Activated T-cell treated with anti-CD3 and anti-CD28 coated beads, Interleukin-2, amount 50 U/mL, for 4 hours (primary cell): Measurements from ENCODE around the gene MAGEA10. TPM values are rescaled to one million over a fixed set of nuclear protein-coding genes. Genes with fewer than 3 reads are reported as not detected.
"Not testable (repeated sequence)": the region's sequence is repeated elsewhere in the genome, so short reads cannot be mapped to it uniquely, and the experiment has no call there.

Source experiments
- ATAC-seq, 2 donors: fragments of 200-7000 bp; cut with Tn5 transposase; one replicate each; pipeline ENCODE4 v1.10.0; 2021
- DNase-seq: peaks from one replicate; pipeline ENCODE4 v3.0.0-alpha.2; 2020
- H3K27me3 Mint-ChIP-seq: one replicate; pipeline ENCODE4 v1.8.0; 2021; ENCODE audit warnings: low read depth, mixed read lengths
- H3K36me3 Mint-ChIP-seq: one replicate; pipeline ENCODE4 v1.8.0; 2022; ENCODE audit warnings: mixed read lengths; ENCODE audit not compliant: insufficient read depth
- H3K4me1 Mint-ChIP-seq: one replicate; pipeline ENCODE4 v1.8.0; 2021; ENCODE audit warnings: low read depth, mixed read lengths
- H3K4me3 Mint-ChIP-seq: one replicate; pipeline ENCODE4 v1.8.0; 2021; ENCODE audit warnings: mild to moderate bottlenecking, moderate library complexity, mixed read lengths
- H3K9me3 Mint-ChIP-seq: one replicate; pipeline ENCODE4 v1.8.0; 2021; ENCODE audit warnings: mixed read lengths
- total RNA-seq, 3 donors: library from RNA; stranded (reverse); gene quantifications; one replicate each; pipeline ENCODE4 v1.2.1, GENCODE V29; 2021

The MAGEA10 gene
- total RNA-seq, 3 donors from 2014 or later, result not detected

DNA sequence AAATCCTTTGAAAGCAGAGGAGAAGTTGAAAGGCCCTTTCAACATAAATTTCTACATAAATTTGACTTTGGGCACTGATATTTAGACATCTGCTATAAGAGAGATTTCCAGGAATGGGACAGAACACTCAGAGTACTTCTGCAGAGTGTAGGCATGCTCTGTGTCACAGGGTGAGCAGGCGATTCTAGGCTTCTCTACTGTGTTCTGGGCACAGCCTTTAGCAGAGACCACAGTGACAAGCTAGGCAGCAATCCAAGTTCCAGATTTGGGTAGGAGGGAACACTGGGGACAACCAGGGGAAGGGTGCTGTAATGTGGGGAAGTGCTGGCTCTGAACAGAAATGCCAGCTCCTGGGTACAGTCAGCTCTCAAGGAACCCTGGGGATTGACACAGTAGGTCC is 6.9 kb downstream of the MAGEA10 start:
- Mint-ChIP-seq H3K4me3 (no peak overlapping the region), H3K36me3 (no peaks in the 10 kb centered on the region), H3K9me3 (no peaks in the 10 kb centered on the region), H3K27me3 (peaks cover 2% of the 10 kb centered on the region), H3K4me1 (no peaks in the 10 kb centered on the region)
- no peak for DNase-seq
- no peak for ATAC-seq

- not testable (repeated sequence) for H3K4me1 Mint-ChIP-seq, DNase-seq, ATAC-seq, H3K36me3 Mint-ChIP-seq, H3K27me3 Mint-ChIP-seq, H3K4me3 Mint-ChIP-seq, H3K9me3 Mint-ChIP-seq
These were observed 9.1 kb downstream of the MAGEA10 start for GRCh38 chrX:152129069-152129844.

DNA sequence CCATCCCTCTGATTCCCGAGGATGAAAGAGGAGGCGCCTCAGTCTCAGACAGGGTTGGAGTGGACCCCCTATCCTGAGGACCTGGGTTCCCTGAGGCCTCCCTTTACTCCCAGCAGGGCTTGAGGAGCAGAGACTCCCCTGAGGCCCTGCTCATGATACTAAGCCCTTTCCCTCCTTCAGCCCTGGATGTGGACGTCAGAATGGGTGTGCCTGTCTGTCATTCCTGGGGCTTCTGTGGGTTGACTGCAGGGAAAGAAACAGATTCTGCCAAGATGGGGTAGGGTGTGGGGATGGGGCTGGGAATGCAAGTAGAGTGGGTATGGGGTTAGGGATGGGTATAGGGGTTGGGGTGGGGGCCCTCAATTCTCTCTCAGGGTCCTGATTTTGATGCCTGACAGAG is 21.1 kb downstream of the MAGEA10 start:
- no peaks in the 10 kb centered on the region for H3K9me3 Mint-ChIP-seq
- DNase-seq (no peak), ATAC-seq (no peak)
- H3K4me1 Mint-ChIP-seq, result no peaks in the 10 kb centered on the region
- H3K27me3 Mint-ChIP-seq, result no peaks in the 10 kb centered on the region
- no peak overlapping the region for H3K4me3 Mint-ChIP-seq
- H3K36me3 Mint-ChIP-seq, result no peaks in the 10 kb centered on the region

- Mint-ChIP-seq H3K4me1 (no peaks in the 10 kb centered on the region), H3K27me3 (no peaks in the 10 kb centered on the region), H3K4me3 (no peak overlapping the region), H3K36me3 (no peaks in the 10 kb centered on the region), H3K9me3 (no peaks in the 10 kb centered on the region)
- DNase-seq, result no peak
- no peak for ATAC-seq
These were observed 29.9 kb downstream of the MAGEA10 start for GRCh38 chrX:152108527-152108926.

GRCh38 chrX:152103866-152104265 is 34.5 kb downstream of the MAGEA10 start:
- Mint-ChIP-seq H3K36me3 (no peaks in the 10 kb centered on the region), H3K27me3 (no peaks in the 10 kb centered on the region), H3K4me3 (no peak overlapping the region), H3K9me3 (no peaks in the 10 kb centered on the region), H3K4me1 (no peaks in the 10 kb centered on the region)
- ATAC-seq, result no peak
- no peak for DNase-seq

GRCh38 chrX:152086141-152086540 is 52.2 kb downstream of the MAGEA10 start:
- Mint-ChIP-seq H3K9me3 (no peaks in the 10 kb centered on the region), H3K4me1 (no peaks in the 10 kb centered on the region), H3K4me3 (no peak overlapping the region), H3K27me3 (no peaks in the 10 kb centered on the region), H3K36me3 (no peaks in the 10 kb centered on the region)
- ATAC-seq (no peak), DNase-seq (no peak)

Other genes with a start within 250 kb of the MAGEA10 start
- gene MAGEA4, start 225.7 kb downstream of the MAGEA10 start, total RNA-seq, result not detected
- under 1 TPM; 0.08 to 0.42 (median 0.15) TPM for gene GABRE, start 163.9 kb downstream of the MAGEA10 start, total RNA-seq